ENCODE results near the gene ARHGEF16.

- TF ChIP-seq POLR2AphosphoS5 (IDR thresholded peaks at IDR 0.05) (no peak), POLR2A (IDR thresholded peaks at IDR 0.05) (no peak)
Measured at GRCh38 chr1:3450983-3451382, 3.5 kb upstream of the ARHGEF16 start.

Measured in spleen (tissue), 3 donors.